Measurements from ENCODE around the gene HOXC12. TPM values are rescaled to one million over a fixed set of nuclear protein-coding genes. Genes with fewer than 3 reads are reported as not detected.

Gene HOXC12
- total and polyA plus RNA-seq, 3 experiments from 2014 or later, result not detected

DNA sequence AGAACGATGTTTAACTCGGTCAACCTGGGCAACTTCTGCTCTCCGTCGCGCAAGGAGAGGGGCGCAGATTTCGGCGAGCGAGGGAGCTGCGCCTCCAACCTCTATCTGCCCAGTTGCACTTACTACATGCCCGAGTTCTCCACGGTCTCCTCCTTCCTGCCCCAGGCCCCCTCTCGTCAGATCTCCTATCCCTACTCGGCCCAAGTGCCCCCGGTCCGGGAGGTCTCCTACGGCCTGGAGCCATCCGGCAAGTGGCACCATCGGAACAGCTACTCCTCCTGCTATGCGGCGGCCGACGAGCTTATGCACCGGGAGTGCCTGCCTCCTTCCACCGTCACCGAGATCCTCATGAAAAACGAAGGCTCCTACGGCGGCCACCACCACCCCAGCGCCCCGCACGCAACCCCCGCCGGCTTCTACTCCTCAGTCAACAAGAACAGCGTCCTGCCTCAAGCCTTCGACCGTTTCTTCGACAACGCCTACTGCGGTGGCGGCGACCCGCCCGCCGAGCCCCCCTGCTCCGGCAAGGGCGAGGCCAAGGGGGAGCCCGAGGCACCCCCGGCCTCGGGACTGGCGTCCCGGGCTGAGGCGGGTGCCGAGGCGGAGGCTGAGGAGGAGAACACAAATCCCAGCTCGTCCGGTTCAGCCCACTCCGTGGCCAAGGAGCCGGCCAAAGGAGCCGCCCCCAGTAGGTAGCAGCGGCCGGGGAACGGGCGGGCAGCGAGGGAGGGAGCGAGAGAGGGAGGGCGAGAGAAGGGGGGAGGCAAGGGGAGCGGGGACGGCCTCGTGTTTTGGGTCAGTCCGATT is 18.7 kb downstream of the HOXC12 start:
- no peak for DNase-seq
- Mint-ChIP-seq H3K4me1 (peaks cover 25 to 38% (median 31%) of the 10 kb centered on the region in 3 donors), H3K27me3 (peaks cover 89 to 92% of the 10 kb centered on the region in 2 donors), H3K27ac (peak overlapping the region in 3 of 8 donors; percentile 77 to 85 (median 80)), H3K4me3 (peak overlapping the region; percentile 37 to 86 (median 67)), H3K36me3 (no peaks in the 10 kb centered on the region), H3K9me3 (peaks cover 0 to 15% (median 12%) of the 10 kb centered on the region in 5 donors)
- Histone ChIP-seq H3K4me3 (ENCODE audit: low read length) (no peak overlapping the region), H3K36me3 (ENCODE audit: insufficient read depth, low read length) (no peaks in the 10 kb centered on the region), H3K27ac (ENCODE audit: low read depth, low read length) (no peak overlapping the region), H3K9me3 (ENCODE audit: low read length) (no peaks in the 10 kb centered on the region), H3K4me1 (ENCODE audit: insufficient read depth, low read length) (peaks cover 21% of the 10 kb centered on the region), H3K27me3 (ENCODE audit: insufficient read depth, low read length, poor library complexity, severe bottlenecking) (peaks cover 97% of the 10 kb centered on the region)
- ChIA-PET POLR2A (interaction anchor here (0.6 kb wide), 1 partner anchor 234 kb away, joined by 3 read pairs; no protein-coding TSS in a partner anchor), CTCF (interaction anchor here (0.8 kb wide), 1 partner anchor 228 kb away, joined by 3 read pairs; no protein-coding TSS in a partner anchor)

DNA sequence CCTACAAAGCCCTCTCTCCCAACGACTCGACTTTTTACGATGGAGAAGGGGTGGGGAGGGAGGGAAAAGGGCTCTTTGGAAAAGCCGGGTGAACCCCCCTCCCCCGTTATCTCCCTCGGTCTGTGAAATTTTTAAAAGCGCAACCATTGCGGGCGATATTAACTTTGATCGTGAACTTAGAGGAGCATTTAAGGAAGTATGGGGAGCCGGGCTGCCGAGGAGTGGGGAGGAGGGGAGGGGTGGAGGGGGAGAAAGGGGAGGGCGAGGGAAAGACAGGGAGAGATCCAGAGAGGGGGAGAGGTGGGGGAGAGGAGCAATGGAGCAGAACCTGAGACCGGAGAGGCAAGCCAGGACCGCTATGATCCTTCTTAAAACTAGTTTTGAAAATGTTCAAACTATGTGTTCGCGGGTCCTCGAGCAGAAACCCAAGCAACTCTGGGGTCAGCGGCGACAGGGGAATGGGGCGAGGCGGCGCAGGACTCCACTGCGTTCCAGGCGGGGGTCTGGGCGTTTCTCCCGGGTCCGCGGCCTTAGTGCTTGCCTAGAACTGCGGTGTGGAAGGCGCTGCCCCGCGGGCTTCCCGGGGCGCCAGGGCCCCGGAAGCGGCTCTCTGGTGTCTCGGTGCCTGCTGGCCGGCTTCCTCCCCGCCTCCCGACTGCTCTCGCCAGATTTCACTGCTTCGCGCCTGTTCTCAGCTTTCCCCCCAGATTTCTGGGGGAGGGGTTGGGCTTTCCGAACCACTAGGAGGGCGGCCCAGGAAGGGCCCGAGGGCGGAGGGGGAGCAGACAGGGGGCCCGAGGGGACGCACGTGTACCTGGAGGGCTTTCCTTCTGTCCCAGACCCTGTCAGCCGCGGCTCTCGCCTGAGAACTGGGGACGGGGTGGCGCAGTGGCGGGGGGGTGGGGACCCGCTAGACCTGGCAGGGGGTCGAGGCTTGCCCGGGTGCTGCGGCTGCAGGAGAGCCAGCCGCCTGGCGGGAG is 19.7 kb downstream of the HOXC12 start, which contains the start of gene HOTAIR:
TSS of gene HOTAIR (minus strand) at position 871 of the 980 bp plus-strand sequence.
- H3K27ac ChIP-seq (ENCODE audit: low read depth, low read length), result no peak within 1 kb of the TSS
- peak within 1 kb of the TSS in 3 of 8 donors; percentile 38 to 61 (median 38) for H3K27ac Mint-ChIP-seq
- H3K9me3 Mint-ChIP-seq, result peaks cover 0 to 17% (median 12%) of the 10 kb centered on the region in 5 donors
- H3K4me3 ChIP-seq (ENCODE audit: low read length), result no peak within 1 kb of the TSS
- DNase-seq, result peak in 3 of 5 donors; percentile 25 to 40 (median 37)
- H3K4me3 Mint-ChIP-seq, result peak within 1 kb of the TSS; percentile 64 to 89 (median 75)
- ChIA-PET POLR2A (no interaction called here), CTCF (no interaction called here)
- H3K36me3 Mint-ChIP-seq, result no peaks in the 10 kb centered on the region
- no peaks in the 10 kb centered on the region for H3K9me3 ChIP-seq (ENCODE audit: low read length)
- peaks cover 21% of the 10 kb centered on the region for H3K4me1 ChIP-seq (ENCODE audit: insufficient read depth, low read length)
- peaks cover 97% of the 10 kb centered on the region for H3K27me3 ChIP-seq (ENCODE audit: insufficient read depth, low read length, poor library complexity, severe bottlenecking)
- H3K27me3 Mint-ChIP-seq, result peaks cover 89 to 92% of the 10 kb centered on the region in 2 donors
- peaks cover 25 to 40% (median 31%) of the 10 kb centered on the region in 3 donors for H3K4me1 Mint-ChIP-seq
- H3K36me3 ChIP-seq (ENCODE audit: insufficient read depth, low read length), result no peaks in the 10 kb centered on the region

- ChIA-PET CTCF (interaction anchor here (1.1 kb wide), 1 partner anchor 31 kb away, joined by 4 read pairs; no protein-coding TSS in a partner anchor), POLR2A (no interaction called here)
Observed at GRCh38 chr12:53975064-53975471, 20.4 kb downstream of the HOXC12 start.

DNA sequence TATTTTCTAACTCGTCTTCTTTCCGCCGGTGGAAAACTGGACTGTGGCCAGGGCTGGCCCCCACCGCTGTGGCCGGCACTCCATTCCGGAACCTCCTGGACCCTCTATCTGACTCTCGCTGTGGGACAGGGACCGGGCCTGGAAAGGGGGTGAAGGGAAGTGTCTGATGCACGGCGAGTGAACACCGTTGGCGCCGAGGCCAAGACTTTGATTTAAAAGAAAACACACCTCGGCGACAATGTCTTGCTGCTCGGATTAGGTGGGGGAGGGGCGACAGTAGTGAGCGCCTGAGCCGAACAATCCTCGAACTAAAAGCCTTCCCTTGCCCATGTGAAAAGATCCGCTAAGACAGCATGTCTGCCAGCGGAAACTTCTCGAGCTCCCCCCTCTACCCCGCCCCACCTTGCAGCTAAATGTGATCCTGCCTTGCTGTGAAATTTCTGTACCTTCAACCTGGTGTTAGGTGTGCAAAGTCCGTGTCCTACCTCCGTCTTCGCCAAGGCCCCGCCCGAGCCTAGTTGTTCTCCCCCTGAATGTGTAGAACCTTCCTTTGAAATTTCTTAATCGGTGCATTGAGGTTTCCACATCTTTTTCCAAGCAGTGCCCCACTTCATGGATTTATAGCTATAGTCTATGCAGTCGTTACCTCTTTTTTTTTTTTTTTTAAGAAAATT is 20.9 kb downstream of the HOXC12 start:
- Mint-ChIP-seq H3K27me3 (peaks cover 89 to 92% of the 10 kb centered on the region in 2 donors), H3K36me3 (no peaks in the 10 kb centered on the region), H3K4me1 (peaks cover 28 to 40% (median 35%) of the 10 kb centered on the region in 3 donors), H3K27ac (peak overlapping the region in 3 of 8 donors; percentile 38 to 54 (median 38)), H3K9me3 (peaks cover 0 to 17% (median 12%) of the 10 kb centered on the region in 5 donors), H3K4me3 (peak overlapping the region; percentile 16 to 73 (median 64))
- Histone ChIP-seq H3K27ac (ENCODE audit: low read depth, low read length) (no peak overlapping the region), H3K9me3 (ENCODE audit: low read length) (no peaks in the 10 kb centered on the region), H3K36me3 (ENCODE audit: insufficient read depth, low read length) (no peaks in the 10 kb centered on the region), H3K4me3 (ENCODE audit: low read length) (no peak overlapping the region), H3K27me3 (ENCODE audit: insufficient read depth, low read length, poor library complexity, severe bottlenecking) (peaks cover 96% of the 10 kb centered on the region), H3K4me1 (ENCODE audit: insufficient read depth, low read length) (peaks cover 21% of the 10 kb centered on the region)
- ChIA-PET POLR2A (no interaction called here), CTCF (interaction anchor here (1.1 to 1.2 kb wide), 2 partner anchors 30 to 230 kb away, joined by 3 to 4 read pairs; no protein-coding TSS in a partner anchor)
- DNase-seq, result no peak

More at GRCh38 chr12:53975064-53975471, 20.4 kb downstream of the HOXC12 start:
- Mint-ChIP-seq H3K9me3 (peaks cover 0 to 17% (median 12%) of the 10 kb centered on the region in 5 donors), H3K4me3 (peak overlapping the region; percentile 40 to 83 (median 68)), H3K4me1 (peaks cover 25 to 40% (median 31%) of the 10 kb centered on the region in 3 donors), H3K27me3 (peaks cover 89 to 92% of the 10 kb centered on the region in 2 donors), H3K27ac (peak overlapping the region in 2 of 8 donors; percentile 38 to 61), H3K36me3 (no peaks in the 10 kb centered on the region)
- H3K9me3 ChIP-seq (ENCODE audit: low read length), result no peaks in the 10 kb centered on the region
- H3K4me3 ChIP-seq (ENCODE audit: low read length), result no peak overlapping the region
- H3K36me3 ChIP-seq (ENCODE audit: insufficient read depth, low read length), result no peaks in the 10 kb centered on the region
- H3K27ac ChIP-seq (ENCODE audit: low read depth, low read length), result no peak overlapping the region
- H3K4me1 ChIP-seq (ENCODE audit: insufficient read depth, low read length), result peaks cover 21% of the 10 kb centered on the region
- DNase-seq, result no peak
- H3K27me3 ChIP-seq (ENCODE audit: insufficient read depth, low read length, poor library complexity, severe bottlenecking), result peaks cover 96% of the 10 kb centered on the region

DNA sequence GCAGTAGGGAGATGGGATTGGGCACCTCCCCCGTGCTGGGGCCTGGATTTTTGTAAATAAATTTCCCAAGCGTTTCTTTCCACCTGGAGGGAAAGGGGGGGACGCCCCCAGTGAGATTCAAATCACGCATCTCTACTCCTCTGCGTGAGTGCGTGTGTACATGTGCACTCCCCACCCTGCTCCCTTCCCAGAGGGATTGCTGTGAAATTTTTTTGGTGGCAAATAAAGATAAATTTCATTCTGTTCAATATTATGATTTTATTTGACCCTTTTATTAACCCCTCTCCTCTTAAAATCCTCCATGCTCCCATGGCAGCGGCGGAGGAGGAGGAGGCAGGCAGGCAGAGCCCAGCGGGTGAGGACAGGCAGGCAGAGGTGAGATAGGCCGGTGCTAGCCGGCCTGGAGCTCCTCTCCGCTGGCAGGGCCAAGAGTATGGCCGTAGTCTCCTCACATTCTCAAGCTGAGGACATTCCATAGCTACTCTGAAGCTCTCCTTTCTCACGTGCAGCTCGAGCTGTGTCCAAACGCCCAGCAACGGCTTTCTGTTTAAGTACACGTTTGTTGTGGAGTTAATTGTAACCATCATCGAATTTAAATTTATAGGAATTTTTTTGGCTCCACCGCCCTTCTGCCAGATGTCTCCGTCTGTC is 21.6 kb downstream of the HOXC12 start:
- CTCF ChIA-PET, result interaction anchor here (1.1 to 1.2 kb wide), 3 partner anchors 30 to 230 kb away, joined by 3 to 4 read pairs (median 3); no protein-coding TSS in a partner anchor
- DNase-seq, result no peak
- H3K4me1 Mint-ChIP-seq, result peaks cover 31 to 40% (median 35%) of the 10 kb centered on the region in 3 donors
- H3K9me3 ChIP-seq (ENCODE audit: low read length), result no peaks in the 10 kb centered on the region
- no peak overlapping the region for H3K27ac ChIP-seq (ENCODE audit: low read depth, low read length)
- peak overlapping the region in 1 of 8 donors; percentile 38 for H3K27ac Mint-ChIP-seq
- peaks cover 89 to 92% of the 10 kb centered on the region in 2 donors for H3K27me3 Mint-ChIP-seq
- H3K36me3 Mint-ChIP-seq, result no peaks in the 10 kb centered on the region
- no peak overlapping the region for H3K4me3 ChIP-seq (ENCODE audit: low read length)
- H3K4me3 Mint-ChIP-seq, result peak overlapping the region in 2 of 7 donors; percentile 34 to 40
- no peaks in the 10 kb centered on the region for H3K36me3 ChIP-seq (ENCODE audit: insufficient read depth, low read length)
- H3K27me3 ChIP-seq (ENCODE audit: insufficient read depth, low read length, poor library complexity, severe bottlenecking), result peaks cover 92% of the 10 kb centered on the region
- H3K9me3 Mint-ChIP-seq, result peaks cover 0 to 16% (median 12%) of the 10 kb centered on the region in 5 donors
- peaks cover 21% of the 10 kb centered on the region for H3K4me1 ChIP-seq (ENCODE audit: insufficient read depth, low read length)
- POLR2A ChIA-PET, result no interaction called here

- peaks cover 0 to 16% (median 10%) of the 10 kb centered on the region in 5 donors for H3K9me3 Mint-ChIP-seq
- Histone ChIP-seq H3K27ac (ENCODE audit: low read depth, low read length) (no peak overlapping the region), H3K36me3 (ENCODE audit: insufficient read depth, low read length) (no peaks in the 10 kb centered on the region), H3K4me3 (ENCODE audit: low read length) (no peak overlapping the region), H3K4me1 (ENCODE audit: insufficient read depth, low read length) (peaks cover 21% of the 10 kb centered on the region), H3K27me3 (ENCODE audit: insufficient read depth, low read length, poor library complexity, severe bottlenecking) (peaks cover 92% of the 10 kb centered on the region), H3K9me3 (ENCODE audit: low read length) (no peaks in the 10 kb centered on the region)
- peaks cover 89 to 92% of the 10 kb centered on the region in 2 donors for H3K27me3 Mint-ChIP-seq
- peak overlapping the region in 3 of 7 donors; percentile 11 to 43 (median 34) for H3K4me3 Mint-ChIP-seq
- H3K4me1 Mint-ChIP-seq, result peaks cover 31 to 40% (median 35%) of the 10 kb centered on the region in 3 donors
- CTCF ChIA-PET, result interaction anchor here (0.7 to 1.2 kb wide), 3 partner anchors 23 to 231 kb away, joined by 3 read pairs; no protein-coding TSS in a partner anchor
- DNase-seq, result no peak
- POLR2A ChIA-PET, result no interaction called here
- peak overlapping the region in 1 of 8 donors; percentile 38 for H3K27ac Mint-ChIP-seq
- no peaks in the 10 kb centered on the region for H3K36me3 Mint-ChIP-seq
Observed at GRCh38 chr12:53976823-53977595, 22.3 kb downstream of the HOXC12 start.
